Activated T-helper 1 cell treated with anti-CD3 and anti-CD28 coated beads, Interleukin-12 subunit alpha, Interleukin-12 subunit beta, Interleukin-2, Interleukin-4 antibody, amounts not matched to agents 30 ng/mL and 10 ng/mL and 1 ng/mL, durations not matched to agents 14 hours and 24 hours and 36 hours (primary cell): ENCODE results near the gene PCDH8. TPM values are rescaled to one million over a fixed set of nuclear protein-coding genes. Genes with fewer than 3 reads are reported as not detected.

Experiments used
- DNase-seq: peaks from one replicate; pipeline ENCODE4 v3.0.0; 2021; ENCODE audit warnings: low spot score
- H3K27ac Mint-ChIP-seq: one replicate; pipeline ENCODE4 v1.8.0; 2021; ENCODE audit warnings: mild to moderate bottlenecking, mixed read lengths
- H3K27me3 Mint-ChIP-seq: one replicate; pipeline ENCODE4 v1.8.0; 2022; ENCODE audit warnings: mild to moderate bottlenecking, moderate library complexity, mixed read lengths; ENCODE audit not compliant: insufficient read depth
- H3K36me3 Mint-ChIP-seq: one replicate; pipeline ENCODE4 v1.8.0; 2021; ENCODE audit warnings: low read depth, mixed read lengths
- H3K4me1 Mint-ChIP-seq: one replicate; pipeline ENCODE4 v1.8.0; 2021; ENCODE audit warnings: low read depth, mixed read lengths
- H3K4me3 Mint-ChIP-seq: one replicate; pipeline ENCODE4 v1.8.0; 2021; ENCODE audit warnings: mild to moderate bottlenecking, moderate library complexity, mixed read lengths
- H3K9me3 Mint-ChIP-seq: one replicate; pipeline ENCODE4 v1.8.0; 2021; ENCODE audit warnings: mixed read lengths
- intact Hi-C: fragments of 100-400 bp; cut with micrococcal nuclease; formaldehyde crosslinking; loops from one replicate; pipeline ENCODE4 v1.15.1; 2024
- total RNA-seq: library from RNA; stranded (reverse); gene quantifications from 2 replicates; pipeline ENCODE4 v1.2.3, GENCODE V29; 2022

The PCDH8 gene
- total RNA-seq, 1 donor from 2014 or later, result not detected

DNA sequence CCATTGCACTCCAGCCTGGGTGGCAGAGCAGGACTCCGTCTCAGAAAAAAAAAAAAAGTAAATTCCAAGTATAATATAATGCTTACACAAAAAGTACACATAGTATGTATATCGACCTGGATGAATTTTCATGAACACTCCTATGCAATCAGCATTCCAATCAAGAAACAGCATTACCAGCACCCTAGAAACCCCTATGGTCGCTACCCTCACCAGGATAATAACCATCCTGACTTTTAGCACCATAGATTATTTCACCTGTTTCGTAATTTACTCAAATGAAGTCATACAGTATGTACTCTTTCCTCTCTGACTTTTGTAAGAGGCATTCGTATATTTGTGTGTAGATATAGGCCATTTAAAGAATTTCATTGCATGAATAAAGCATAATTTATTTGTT is 47.6 kb downstream of the PCDH8 start:
- no peaks in the 10 kb centered on the region for H3K4me1 Mint-ChIP-seq
- no peaks in the 10 kb centered on the region for H3K9me3 Mint-ChIP-seq
- no peak for DNase-seq
- no peak overlapping the region for H3K4me3 Mint-ChIP-seq
- H3K27me3 Mint-ChIP-seq, result peaks cover 2% of the 10 kb centered on the region
- H3K36me3 Mint-ChIP-seq, result no peaks in the 10 kb centered on the region
- intact Hi-C loops, result no loop called here
- no peak overlapping the region for H3K27ac Mint-ChIP-seq

DNA sequence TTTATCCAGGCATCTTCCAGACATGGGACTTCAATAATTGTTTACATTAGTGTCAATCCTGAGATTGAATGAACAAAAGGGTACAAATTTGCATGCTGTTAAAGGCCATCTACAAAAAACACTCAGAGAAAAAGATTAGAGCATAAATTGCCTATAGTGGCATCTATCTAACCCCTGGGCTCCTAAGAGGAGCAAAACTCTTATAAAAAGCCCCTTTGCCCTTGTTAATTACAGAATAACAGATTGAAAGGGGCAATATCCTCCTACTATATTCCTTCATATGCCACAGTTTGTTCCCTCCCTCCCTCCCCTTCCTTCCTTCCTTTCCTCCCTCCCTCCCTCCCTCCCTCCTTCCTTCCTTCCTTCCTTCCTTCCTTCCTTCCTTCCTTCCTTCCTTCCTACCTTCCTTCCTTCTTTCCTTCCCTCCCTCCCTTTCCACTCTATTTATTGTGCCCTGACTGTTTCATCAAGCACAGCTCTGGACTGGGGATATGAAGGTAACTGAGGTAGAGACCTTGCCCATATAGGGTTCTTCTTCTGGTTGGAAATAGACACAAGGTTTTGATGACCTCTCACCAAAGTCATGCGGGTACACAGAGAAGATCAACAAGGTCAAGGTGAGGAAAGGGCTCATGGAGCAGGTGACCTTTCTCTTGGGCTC is 49.5 kb downstream of the PCDH8 start:
- no peaks in the 10 kb centered on the region for H3K4me1 Mint-ChIP-seq
- no peaks in the 10 kb centered on the region for H3K9me3 Mint-ChIP-seq
- intact Hi-C loops, result no loop called here
- H3K36me3 Mint-ChIP-seq, result no peaks in the 10 kb centered on the region
- H3K27ac Mint-ChIP-seq, result no peak overlapping the region
- peaks cover 2% of the 10 kb centered on the region for H3K27me3 Mint-ChIP-seq
- no peak for DNase-seq
- no peak overlapping the region for H3K4me3 Mint-ChIP-seq

GRCh38 chr13:52797176-52797575 is 51.3 kb downstream of the PCDH8 start:
- Mint-ChIP-seq H3K4me1 (no peaks in the 10 kb centered on the region), H3K27me3 (peaks cover 2% of the 10 kb centered on the region), H3K9me3 (no peaks in the 10 kb centered on the region), H3K27ac (no peak overlapping the region), H3K4me3 (no peak overlapping the region), H3K36me3 (no peaks in the 10 kb centered on the region)
- intact Hi-C loops, result no loop called here
- no peak for DNase-seq

DNA sequence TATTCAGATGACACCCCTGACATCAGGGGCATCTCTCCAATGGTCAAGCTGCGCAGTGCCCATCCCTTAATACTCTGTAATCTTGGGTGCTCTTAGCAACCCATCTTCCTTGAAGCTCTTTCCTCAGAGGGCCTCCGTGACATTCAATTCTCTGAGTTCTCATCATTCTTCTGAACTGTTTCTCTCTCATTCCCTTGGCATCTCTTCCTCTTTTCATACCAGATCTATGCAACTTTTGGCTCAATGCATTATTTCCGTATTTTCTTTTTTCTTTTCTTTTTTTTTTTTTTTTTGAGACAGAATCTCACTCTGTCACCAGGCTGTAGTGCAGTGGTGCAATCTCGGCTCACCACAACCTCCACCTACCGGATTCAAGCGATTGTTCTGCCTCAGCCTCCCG is 53.9 kb downstream of the PCDH8 start:
- Mint-ChIP-seq H3K4me1 (no peaks in the 10 kb centered on the region), H3K27ac (no peak overlapping the region), H3K4me3 (no peak overlapping the region), H3K27me3 (peaks cover 2% of the 10 kb centered on the region), H3K9me3 (no peaks in the 10 kb centered on the region), H3K36me3 (no peaks in the 10 kb centered on the region)
- intact Hi-C loops, result no loop called here
- DNase-seq, result no peak

GRCh38 chr13:52793515-52794061 is 54.9 kb downstream of the PCDH8 start:
- Mint-ChIP-seq H3K4me1 (no peaks in the 10 kb centered on the region), H3K9me3 (no peaks in the 10 kb centered on the region), H3K4me3 (no peak overlapping the region), H3K27me3 (peaks cover 2% of the 10 kb centered on the region), H3K27ac (no peak overlapping the region), H3K36me3 (no peaks in the 10 kb centered on the region)
- DNase-seq, result no peak
- intact Hi-C loops, result no loop called here

Other genes with a start within 250 kb of the PCDH8 start
- gene HNRNPA1L2, start 206.2 kb downstream of the PCDH8 start, total RNA-seq, result 8.8 and 9.6 TPM in 2 replicates
- 63.3 and 66.1 TPM in 2 replicates for gene SUGT1, start 195.8 kb downstream of the PCDH8 start, total RNA-seq
- gene CNMD, start 108.8 kb downstream of the PCDH8 start, total RNA-seq, result not detected in 2 replicates
- gene OLFM4, start 180.2 kb upstream of the PCDH8 start, total RNA-seq, result not detected in 2 replicates